IPS-NIHi7 (cell line): ENCODE results near the gene NPEPL1.
"Not testable (repeated sequence)": the region's sequence is repeated elsewhere in the genome, so short reads cannot be mapped to it uniquely, and the experiment has no call there.

Experiments used
- DNase-seq: peaks from one replicate; pipeline ENCODE4 v3.0.0; 2012; ENCODE audit warnings: mixed read lengths; ENCODE audit errors: extremely low spot score

The NPEPL1 gene

DNA sequence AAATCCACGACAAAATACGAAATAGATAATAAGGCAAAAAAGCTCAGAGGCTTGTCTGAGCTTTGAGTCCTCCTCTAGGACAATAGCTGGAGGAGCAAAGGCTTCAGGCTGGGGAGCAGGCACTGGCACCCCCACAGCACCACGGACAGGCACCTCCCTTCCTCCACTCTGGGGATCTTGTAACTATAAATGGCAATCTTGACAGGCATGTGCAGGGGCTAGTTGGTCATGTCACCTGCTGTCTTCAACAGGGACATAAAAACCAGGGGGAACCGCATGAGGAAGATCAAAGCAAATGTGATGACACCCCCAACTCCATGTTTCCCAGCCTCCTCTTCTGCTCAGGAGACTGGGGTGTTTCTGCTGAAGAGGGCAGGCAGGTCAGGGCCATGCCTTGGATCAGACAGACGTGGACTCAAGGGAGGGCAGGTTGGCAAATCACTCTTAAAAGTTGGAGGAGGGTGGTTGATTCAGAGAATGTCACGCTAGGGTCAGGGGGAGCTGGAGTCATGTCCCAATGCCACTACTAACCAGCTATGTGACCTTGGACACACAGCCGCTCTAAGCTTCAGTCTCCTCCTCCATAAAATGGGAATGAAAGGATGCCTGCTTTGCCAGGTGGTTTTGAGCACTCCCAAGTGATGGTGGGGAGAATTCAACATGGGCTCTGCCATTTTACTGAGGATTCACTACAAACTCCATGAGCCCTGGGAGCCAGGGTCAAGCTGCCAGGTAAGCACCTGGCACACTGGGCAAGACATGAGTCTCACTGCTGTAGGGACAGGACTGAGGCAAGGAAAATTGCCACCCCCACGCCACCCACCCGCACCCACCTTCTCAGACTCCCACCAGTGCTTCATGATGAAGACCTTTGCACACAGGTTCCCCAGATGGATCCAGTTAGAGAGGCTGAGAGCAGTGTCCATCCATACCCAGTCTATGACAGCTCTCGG, 48.0 kb downstream of the NPEPL1 start:
- peak; percentile 5 for DNase-seq

DNA sequence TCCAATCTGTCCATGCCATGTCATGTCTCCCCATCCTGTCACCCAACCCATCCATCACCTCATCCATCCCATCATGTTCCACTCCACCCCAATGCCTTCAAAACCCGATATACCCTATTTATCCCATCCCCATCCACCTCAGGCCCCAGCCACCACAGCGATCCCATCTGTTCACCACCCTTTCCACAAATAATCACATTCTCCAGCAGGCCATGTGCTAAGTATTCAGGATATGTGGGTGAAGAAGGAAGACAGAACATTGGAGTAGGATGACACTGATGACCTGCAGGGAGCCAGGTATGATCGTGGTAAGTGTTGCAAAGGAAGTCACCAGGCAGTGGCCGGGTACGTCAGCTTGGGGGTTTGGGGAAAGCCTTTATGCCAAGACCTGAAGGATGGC, 48.8 kb downstream of the NPEPL1 start:
- DNase-seq: no peak

DNA sequence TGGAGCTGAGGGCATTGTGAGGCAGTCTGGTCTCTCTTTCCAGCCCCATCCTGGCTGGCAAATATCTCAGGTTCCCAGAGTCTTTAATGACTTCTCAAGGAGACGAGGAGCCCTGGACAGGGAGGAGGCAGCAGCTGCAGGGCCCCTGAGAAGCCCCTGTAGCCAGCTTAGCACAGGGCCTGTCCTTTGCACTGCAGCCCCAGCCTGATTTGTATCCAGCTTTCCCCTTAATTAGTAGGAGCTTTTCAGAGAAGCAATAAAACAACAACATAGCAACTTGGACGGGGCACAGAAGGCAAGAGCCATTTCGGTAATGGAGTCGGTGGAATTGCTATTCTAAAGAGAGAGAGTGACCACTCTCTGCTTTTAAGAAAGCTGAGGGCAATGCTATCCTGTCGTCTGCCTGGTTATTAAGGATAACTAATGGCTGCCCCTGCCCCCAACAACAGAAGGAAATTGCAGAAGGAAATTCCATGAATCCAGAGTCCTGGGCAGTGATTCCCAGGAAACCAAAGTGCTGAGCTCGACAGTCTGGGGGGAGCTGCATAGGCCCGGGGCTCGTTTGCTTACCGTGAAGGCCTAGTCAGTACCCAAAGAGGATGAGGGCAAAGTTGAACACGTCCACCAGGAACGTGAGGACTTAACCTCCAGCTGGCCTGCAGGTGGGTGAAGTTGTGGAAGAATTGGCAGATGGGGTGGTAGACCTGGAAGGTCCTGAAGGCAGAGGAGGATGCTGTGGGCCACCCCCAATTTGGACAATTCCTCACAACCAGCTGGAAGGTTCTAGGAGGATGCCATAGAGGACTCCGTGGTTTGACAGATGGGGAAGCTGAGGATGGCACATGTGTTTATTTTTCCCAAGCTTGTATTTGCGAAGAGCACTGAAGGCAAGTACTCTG, 50.3 kb downstream of the NPEPL1 start:
- peak; percentile 4 for DNase-seq

DNA sequence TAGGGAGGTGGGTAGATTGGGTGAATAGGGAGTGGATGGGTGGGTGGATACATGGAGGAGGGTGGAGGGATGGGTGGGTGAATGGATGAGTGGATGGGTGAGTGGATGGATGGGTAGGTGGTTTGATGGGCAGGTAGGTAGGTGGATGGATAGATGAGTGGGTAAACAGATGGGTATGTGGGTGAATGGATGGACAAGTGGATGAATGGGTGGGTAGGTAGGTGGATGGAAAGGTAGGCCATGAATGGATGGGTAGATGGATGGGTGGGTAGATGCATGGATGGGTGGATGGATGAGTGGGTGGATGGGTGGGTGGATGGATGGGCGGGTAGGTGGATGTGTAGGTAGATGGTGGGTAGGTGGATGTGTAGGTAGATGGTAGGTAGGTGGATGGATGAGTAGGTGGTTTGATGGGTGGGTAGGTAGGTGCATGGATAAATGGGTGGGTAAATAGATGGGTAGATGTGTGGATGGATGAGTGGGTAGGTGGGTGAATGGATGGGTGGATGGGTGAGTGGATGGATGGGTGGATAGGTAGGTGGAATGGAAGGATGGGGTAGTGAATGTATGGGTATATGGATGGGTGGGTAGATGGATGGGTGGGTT, 51.4 kb downstream of the NPEPL1 start:
- no peak for DNase-seq

DNA sequence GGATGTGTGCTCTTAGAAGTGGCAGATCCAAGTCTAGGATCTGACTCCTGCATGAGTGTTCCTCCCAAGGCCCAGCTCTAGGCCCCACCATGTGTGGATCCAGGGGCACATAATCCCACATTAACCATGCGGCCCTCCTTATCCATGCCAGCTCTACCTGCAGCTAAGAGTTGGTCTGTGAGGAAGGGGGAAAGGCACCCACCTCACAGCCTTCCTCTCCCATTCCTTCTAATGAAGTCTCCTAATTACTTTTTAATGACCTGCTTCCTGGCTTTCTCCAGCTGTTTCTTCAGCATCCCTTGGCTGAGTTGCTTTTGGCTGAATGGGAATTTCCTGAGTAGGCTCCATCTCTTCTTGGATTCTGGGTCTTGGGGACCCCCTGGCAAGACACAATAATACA, 52.2 kb downstream of the NPEPL1 start:
- DNase-seq: peak; percentile 5

DNA sequence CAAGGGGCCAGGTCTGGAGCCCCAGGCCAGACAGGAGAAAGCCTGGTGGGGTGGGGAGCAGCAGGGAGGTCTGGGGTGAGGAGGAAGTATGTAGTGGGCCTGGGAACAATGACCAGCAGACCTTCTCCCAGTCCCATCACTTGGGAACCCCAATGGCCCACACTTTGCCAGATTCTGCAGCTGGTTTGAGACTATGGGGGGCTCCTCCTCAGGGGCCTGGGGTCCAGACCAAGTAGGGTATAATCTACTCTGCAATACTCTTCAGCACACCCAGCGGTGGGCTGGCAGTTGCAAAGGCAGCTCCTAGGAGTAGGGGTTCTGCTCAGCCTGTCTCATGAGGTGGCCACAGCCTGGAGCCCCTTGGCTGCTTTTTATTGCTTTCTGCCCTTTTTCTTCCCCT, 52.8 kb downstream of the NPEPL1 start:
- DNase-seq: no peak

DNA sequence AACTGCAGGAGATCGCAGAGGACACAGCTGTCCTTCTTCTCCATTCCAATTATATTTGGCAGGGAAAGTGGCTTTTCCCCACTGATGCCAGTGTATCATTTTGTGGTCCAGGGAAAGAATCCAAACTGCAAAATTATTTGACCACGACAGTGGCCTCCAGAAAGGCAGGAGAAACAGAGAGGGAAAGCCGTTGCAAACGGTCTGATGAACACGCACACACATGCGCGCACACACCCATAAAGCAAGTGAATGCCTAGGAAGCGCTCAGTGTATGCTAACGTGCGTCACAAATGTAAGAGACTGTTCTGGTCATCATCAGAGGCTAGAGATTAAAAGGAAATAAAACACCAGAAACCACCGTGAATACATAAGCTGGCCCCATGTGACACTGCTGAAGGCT, 54.0 kb downstream of the NPEPL1 start:
- DNase-seq: no peak

DNA sequence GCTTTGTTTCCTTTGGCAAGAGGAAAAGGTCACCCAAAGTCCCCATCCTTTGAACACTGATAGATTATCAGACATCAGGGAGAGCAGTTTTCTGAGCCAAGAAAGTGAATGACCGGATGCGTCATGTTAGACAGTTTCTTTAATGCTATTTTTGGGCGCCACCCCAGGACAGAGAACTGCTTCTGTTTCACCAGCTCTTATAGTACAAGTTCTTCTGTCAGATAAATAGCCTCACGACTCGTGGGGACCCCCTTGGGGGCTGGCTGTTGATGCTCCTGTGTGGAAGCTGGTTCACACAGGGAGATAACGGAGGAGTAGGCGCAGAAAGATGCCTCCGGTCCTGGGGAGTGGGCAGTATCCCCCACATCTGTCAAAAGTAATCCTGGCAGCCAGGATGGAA, 54.6 kb downstream of the NPEPL1 start:
- DNase-seq: no peak

DNA sequence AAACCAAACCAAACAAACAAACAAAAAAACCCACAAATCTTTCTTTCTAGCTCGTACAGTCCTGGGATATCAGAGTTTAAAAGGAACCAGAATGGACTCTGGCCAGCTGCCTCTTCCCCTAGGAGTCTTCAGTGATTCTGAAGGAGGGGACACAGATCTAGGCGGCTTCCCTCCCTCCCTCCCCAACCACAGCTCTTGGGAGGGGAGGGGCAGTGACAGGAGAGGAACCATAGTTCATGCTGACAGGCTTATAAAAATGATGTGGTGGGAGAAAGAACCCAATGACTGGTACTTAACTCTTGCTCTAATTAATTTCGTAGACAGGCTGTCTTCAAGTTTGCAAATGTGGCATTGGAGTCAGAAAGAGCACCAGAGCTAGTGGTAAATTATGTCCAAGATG, 56.0 kb downstream of the NPEPL1 start:
- DNase-seq: no peak

DNA sequence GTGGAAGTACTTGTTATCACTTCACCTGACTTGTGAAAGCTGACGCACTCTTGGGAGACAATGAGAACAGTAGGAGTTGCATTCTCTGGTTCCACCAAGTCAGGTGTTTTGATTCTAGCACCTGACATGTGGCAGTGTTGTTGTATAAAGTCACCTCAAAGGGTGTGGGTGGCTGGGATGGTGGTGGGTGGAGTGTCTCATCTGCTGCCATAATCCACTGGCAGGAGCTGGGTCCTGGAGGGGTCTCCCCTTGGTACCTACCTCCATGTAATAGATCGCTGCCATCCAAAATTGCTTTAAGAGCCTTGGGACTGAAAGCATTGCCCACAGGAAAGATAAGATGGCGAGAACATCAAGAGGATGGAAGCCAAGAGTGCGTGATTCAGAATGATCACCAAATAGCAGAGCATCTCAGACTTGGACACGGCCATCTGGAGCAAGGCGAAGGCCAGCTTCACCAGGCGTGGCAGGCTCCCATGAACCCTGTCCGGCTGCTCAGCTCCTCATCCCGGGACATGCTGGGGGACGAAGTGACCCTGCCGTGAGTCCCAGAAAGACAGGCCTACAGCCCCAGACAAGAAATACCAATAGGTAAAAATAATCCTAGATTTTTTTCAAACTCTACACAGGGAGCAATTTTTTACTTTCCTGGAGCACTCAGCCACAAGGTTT, 56.6 kb downstream of the NPEPL1 start:
- no peak for DNase-seq

DNA sequence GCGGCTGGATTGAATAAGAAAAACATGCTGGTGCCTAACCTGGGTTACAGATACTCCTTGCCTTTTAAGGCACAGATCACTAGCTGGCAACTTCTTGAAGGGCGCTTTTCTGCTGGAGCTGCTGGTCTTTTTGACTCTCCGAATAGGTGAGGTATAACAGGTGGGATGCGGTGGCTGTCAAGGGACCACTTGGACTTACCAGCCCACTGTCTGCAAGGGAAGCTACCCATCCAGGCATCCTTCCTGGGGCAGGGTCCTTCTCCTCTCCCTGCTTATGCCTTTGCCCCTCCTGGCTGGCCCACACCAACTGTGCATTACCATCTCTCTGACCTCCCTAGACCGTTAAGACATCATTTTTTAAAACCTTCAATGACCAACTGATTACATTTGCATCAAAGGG, 57.4 kb downstream of the NPEPL1 start:
- peak; percentile 5 for DNase-seq

DNA sequence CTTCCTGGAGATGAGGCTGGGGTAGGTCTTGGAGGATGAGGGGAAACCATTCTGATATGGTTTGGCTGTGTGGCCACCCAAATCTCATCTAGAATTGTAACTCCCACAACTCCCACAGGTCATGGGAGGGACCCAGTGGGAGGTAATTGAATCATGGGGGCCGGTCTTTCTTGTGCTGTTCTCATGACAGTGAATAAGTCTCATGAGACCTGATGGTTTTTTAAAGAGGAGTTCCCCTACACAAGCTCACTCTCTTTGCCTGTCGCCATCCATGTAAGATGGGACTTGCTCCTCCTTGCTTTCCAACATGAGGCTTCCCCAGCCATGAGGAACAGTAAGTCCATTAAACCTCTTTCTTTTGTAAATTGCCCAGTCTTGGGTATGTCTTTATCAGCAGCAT, 58.1 kb downstream of the NPEPL1 start:
- not testable (repeated sequence) for DNase-seq

DNA sequence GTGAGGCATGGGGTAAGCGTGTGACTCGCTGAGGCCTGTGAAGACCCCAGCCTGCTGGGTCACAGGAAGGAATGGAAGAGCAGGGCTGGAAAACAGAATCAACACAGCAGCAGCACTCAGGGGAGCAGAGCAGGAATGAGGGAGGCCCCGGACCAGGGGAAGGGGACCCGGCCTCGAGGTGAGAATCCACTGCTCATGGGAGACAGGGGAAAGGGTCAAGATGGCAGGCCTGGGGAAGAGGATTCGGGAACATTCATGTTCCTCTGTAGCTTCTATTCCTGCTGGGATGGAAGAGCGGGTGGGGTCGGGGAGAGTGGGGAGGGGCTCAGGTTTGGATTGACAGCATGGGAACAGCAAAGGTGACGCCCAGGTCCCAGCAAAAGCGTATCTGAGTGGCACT, 59.4 kb downstream of the NPEPL1 start:
- DNase-seq: peak; percentile 12

DNA sequence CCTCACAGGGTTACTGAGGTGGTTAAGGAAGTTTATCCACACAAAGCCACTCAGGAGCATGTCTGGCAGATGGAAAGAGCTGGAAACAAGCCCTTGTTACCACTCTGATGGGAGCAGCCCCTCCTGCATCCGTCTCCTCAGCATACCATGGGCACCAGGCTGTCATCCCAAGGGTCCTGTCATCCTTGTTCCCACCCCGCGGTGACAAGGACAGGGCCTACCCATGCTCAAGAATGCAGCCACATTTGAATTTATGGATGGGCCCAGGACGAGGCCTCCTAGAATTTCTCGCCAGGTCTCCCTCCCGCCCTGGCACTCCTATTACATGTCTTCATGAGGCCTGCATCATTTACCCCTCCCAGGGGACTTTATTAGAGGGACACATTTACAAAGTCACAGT, 60.0 kb downstream of the NPEPL1 start:
- DNase-seq: peak; percentile 7

DNA sequence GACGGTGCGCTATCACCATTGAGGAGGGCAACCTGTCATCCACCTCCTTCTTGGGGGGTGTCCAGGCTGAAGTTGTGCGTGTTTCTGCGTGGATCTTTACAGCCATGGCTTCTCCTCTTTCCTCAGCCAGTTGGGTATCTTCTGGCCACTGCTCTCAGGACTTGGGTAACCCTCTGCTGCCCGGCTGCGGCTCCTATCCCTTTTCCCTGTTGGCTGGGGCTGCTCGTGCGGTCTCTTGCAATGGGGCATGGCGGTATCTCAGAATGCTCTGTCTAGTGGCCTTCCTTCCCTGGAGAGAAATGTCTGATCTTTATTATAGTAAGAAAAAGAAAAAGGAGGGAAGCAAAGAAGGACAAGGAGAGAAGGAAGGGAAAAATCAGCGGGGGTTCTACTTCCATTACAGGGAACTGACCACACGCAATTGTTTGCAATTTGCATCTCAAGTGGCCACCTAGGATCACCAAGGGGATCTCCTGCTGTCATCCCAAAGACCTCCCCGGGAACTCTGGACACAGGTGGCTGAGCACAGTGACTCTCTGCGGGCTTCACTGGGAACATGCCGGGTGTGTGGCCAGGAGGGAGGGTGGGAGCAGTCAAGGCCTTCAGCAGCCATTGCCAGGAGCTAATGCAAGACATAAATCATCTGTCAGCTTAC, 60.8 kb downstream of the NPEPL1 start:
- DNase-seq: peak; percentile 65

DNA sequence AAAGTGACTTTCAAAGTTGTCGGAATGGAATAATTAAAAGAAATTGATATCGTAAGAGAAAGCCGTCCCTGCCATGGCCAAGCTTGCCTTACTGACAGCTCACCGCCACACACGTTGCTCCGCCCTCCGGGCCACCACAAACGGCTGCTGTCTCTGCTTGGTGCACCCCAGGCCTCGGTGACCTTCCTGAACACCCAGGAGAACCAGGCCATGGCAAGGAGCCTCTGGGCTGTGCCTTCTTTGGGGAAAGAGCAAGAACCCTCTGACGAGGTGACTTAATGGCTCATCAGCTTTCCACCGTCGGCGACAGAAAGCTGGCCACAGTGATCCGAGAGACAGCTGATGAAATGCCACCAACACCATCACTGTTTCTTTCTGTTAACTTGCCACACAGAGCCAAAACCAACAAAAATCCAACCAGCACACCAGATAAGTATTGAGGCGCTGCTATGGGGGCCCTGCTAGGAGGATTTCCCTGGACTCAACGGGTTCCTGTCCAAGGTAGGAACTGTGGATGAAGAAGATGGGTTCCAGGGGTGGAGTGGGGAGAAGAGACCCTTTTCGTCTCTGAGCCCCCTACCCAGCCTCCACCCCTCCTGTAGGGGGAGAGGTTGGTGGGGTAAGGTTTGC, 61.4 kb downstream of the NPEPL1 start:
- peak; percentile 39 for DNase-seq

DNA sequence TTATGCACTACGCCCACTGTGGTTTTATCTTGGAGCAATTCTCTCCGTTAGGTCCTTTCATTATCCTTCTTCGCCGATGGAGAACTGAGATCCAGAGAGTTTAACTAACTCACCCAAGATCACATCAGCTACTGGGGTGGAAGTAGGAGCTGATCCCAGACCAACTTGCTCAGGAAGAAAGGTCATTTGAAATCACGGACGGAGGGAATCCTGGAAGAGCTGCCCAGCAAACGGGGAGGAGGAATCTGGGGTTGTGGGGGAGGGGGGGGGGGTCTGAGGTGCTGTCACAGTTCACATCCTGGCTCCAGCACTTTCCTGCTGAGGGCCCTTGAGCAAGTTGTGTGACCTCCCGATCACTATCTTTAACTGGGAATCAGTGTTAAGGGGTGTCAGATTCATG, 62.0 kb downstream of the NPEPL1 start:
- no peak for DNase-seq

DNA sequence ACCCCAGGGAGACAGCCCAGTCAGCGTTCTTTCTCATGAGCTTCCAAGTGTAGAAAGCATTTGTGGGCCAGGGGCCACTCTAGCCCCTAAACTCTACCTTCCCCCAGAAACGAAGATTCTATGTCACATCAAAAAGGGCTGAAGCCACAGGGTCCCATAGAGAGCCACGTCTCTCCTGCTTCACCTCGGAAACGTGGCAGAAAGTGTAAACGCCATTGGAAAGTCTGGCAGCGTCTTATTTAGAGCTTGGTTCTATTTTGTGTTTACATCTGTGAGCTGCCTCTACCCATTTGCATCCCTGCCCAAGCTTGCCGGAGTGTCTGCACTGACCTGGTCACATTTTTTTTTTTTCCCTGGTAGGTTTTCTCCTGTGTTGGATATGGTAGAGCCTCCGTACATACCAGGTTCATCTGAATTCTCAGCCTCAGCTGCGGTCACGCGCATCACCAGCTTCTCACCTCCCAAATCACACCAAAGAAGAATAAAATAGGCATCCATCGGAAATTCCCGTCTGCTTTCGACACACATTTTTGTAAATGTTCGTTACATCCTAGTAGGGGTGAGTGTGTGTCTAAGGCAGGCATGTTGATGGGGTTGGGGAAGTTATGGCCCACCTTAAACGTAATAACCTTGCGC, 62.6 kb downstream of the NPEPL1 start:
- DNase-seq: peak; percentile 4

DNA sequence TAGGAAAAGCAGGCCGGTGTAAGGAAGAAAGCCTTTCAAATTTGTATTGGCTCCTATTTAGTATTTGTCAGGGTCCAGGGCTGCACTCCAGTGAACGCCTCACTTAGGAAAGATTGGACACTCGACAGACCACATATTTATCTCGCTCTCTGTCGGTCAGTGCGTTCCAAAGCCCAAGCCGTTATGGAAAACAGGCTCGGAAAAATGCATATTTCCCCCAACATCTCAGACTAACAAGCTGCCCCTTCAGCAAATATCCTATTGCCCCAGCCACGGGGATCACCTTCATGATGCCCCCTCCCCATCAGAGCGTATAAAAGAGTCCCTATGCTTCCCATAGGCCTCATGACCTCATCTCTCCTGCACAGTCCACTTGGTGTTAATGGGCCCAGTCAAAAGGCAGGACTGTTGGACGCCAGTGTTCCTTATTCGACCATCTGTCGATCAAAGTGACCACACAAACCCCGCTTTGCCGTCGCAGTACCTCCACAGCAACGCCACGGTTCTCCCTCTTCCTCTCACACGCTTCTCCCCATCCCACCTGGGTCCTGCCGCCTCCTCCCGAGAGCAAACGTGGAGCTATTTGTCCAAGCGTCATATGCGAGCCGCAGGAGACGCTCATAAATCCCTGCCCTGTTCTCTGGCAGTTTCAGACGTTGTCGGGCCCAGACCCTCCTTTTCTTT, 63.3 kb downstream of the NPEPL1 start:
- DNase-seq: no peak

DNA sequence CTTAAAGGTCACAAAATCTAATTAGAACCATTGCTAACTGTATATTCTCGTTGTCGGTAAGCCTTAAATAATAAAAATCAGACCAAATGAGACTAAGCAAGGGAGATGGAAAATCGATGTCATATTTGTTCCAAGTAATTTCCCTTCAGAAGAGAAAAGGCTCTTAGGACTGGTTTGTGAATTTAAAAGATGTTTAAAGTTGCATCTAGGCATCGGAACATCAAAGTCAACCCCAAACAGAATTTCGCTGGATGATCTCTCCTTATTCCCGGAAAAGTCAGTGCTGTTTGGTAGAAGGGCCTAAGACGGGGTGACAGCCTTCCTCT, 63.8 kb downstream of the NPEPL1 start:
- DNase-seq: no peak
